ENCODE results near the gene MAST1. TPM values are rescaled to one million over a fixed set of nuclear protein-coding genes. Genes with fewer than 3 reads are reported as not detected.

Gene MAST1
- under 0.01 and 0.28 TPM in 2 replicates for total RNA-seq

DNA sequence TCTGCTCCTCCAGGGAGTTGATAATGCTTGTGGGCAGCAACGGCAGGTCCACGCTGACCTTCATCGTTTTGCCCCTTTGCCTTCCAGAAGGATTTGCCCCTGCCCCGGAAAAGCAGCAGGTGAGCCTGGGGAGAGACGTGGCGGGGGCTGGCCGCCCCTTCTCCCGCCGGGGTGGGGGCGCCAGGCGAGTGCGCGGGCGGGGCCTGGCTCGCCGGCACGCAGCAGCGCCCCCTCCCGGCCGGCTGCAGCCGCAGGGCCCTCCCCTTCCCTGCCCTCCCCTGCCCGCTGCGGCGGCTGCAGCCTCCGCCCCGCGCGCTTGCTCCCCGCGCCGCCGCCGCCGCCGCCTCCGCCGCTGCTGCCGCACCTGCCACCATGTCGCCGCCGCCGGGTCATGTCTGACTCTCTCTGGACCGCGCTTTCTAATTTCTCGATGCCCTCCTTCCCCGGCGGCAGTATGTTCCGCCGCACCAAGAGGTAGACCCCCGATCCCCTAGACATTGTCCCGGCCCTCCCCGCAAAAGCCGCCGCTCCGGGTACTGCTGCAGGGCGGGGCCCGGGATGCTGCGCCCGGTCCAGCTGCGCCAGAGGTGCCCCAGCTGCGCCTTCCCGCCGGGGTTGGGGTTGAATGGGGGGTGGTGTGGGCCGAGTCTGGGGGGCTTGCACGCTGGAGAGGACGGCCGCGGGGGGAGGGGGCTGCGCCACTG lies at the start of gene MAST1:
Gene MAST1 (plus strand): TSS at position 334 of the 704 bp plus-strand sequence. CDS start 58 bp downstream, at position 392.

GRCh38 chr19:12791345-12792050 lies 46.8 kb upstream of the MAST1 start, which contains the start of gene JUNB:
Gene JUNB (plus strand): TSS chr19:12791486. CDS start chr19:12791772, 286 bp downstream.

GRCh38 chr19:12801466-12802266 lies 36.6 kb upstream of the MAST1 start, which contains the start of the genes PRDX2 and THSD8:
Gene PRDX2 (minus strand): TSS chr19:12801800. CDS start chr19:12801261, 539 bp downstream.
Gene THSD8 (plus strand): TSS chr19:12802069. CDS start chr19:12802072, 3 bp downstream.

GRCh38 chr19:12806242-12807081 lies 31.9 kb upstream of the MAST1 start, which contains the start of gene RNASEH2A:
Gene RNASEH2A (plus strand): TSS chr19:12806584. CDS start chr19:12806674, 90 bp downstream.

DNA sequence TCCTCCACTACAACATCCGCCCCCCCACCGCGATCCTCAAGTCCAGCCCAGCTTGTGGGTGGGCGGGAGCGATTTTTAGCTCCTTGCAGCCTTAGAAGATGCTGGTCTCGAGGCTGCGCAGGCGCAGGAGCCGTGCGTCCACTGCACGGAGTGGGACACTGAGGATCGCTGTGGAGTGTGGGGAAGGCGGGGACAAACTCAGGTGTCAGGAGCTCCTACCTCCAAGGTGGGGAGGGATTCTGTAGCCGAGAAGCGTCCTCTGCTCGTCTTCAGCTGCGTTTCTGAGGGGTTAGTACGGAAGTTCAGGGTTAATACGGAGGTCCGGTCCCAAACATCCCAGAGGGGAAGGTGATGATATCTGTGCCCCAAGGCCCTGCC lies 3.8 kb upstream of the MAST1 start, which contains the start of gene RTBDN:
Gene RTBDN (minus strand): TSS at position 14 of the 378 bp plus-strand sequence. CDS start 4,600 bp downstream, outside the sequence.

DNA sequence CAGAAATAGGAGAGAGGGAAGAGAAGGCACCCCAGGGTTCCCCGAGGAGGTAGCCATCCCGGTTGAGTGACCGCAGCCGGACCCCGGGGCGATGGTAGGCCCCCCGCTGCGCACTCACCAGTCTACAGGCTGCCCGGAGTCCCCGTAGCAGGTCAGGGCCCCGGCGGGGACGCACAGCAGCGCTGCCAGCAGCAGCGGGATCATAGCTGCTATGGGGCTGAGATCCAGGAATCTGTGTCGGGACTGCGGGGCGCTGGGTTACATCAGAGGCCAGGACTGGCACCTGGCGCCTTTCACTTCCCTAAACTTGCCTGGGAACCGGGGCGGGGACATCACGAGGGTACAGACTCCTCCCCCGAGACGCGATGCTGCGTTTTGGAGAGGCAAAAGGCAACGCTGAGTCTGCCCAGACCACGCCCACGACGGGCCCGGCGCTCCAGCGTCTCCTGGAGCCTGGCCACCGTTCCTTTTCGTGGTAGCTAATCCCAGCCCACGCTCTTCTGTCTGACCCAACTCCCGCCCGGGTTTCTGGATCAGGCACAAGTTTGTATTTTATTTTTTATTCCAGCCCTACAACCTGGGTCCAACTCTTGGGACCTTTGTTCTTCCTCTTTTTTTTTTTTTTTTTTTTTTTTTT lies 43.0 kb downstream of the MAST1 start, which contains the start of gene DNASE2:
Gene DNASE2 (minus strand): TSS at position 278 of the 637 bp plus-strand sequence. CDS start 74 bp downstream, at position 204.

GRCh38 chr19:12886969-12887747 lies 48.8 kb downstream of the MAST1 start, which contains the start of gene KLF1:
Gene KLF1 (minus strand): TSS chr19:12887201. CDS start chr19:12887140, 61 bp downstream.

GRCh38 chr19:12890787-12891552 lies 52.7 kb downstream of the MAST1 start, which contains the start of gene GCDH:
Gene GCDH (plus strand): TSS chr19:12891160. CDS start chr19:12891305, 145 bp downstream.

Other genes with a start within 250 kb of the MAST1 start
- 7.2 and 13.3 TPM in 2 replicates for gene ZNF490, start 227.7 kb upstream of the MAST1 start, total RNA-seq
- 12.3 and 20.9 TPM in 2 replicates for gene ZNF791, start 227.6 kb upstream of the MAST1 start, total RNA-seq
- 32.5 and 54.8 TPM in 2 replicates for gene MAN2B1, start 171.8 kb upstream of the MAST1 start, total RNA-seq
- 8.7 and 11.6 TPM in 2 replicates for gene WDR83, start 171.7 kb upstream of the MAST1 start, total RNA-seq
- 51.0 and 52.3 TPM in 2 replicates for gene DHPS, start 156.6 kb upstream of the MAST1 start, total RNA-seq
- gene GNG14, start 150.5 kb upstream of the MAST1 start, total RNA-seq, result not detected in 2 replicates
- gene FBXW9, start 141.9 kb upstream of the MAST1 start, total RNA-seq, result 5.5 and 6.9 TPM in 2 replicates
- gene TNPO2, start 114.6 kb upstream of the MAST1 start, total RNA-seq, result 30.1 and 69.1 TPM in 2 replicates
- 101 and 152 TPM in 2 replicates for gene TRIR, start 103.8 kb upstream of the MAST1 start, total RNA-seq
- gene GET3, start 101.0 kb upstream of the MAST1 start, total RNA-seq, result 59.7 and 79.6 TPM in 2 replicates
- not detected in 2 replicates for gene BEST2, start 86.7 kb upstream of the MAST1 start, total RNA-seq
- 43.1 and 73.5 TPM in 2 replicates for gene HOOK2, start 63.0 kb upstream of the MAST1 start, total RNA-seq
- 266 and 285 TPM in 2 replicates for gene JUNB, start 47.0 kb upstream of the MAST1 start, total RNA-seq
- gene PRDX2, start 36.7 kb upstream of the MAST1 start, total RNA-seq, result 109 and 161 TPM in 2 replicates
- gene THSD8, start 36.4 kb upstream of the MAST1 start, total RNA-seq, result 0.28 TPM in 1 of 2 replicates, not detected in the other
- 7.2 and 13.3 TPM in 2 replicates for gene RNASEH2A, start 31.9 kb upstream of the MAST1 start, total RNA-seq
- gene RTBDN, start 3.9 kb upstream of the MAST1 start, total RNA-seq, result not detected in 2 replicates
- 29.5 and 40.3 TPM in 2 replicates for gene DNASE2, start 42.9 kb downstream of the MAST1 start, total RNA-seq
- gene KLF1, start 48.7 kb downstream of the MAST1 start, total RNA-seq, result under 0.01 TPM in 1 of 2 replicates, not detected in the other
- gene GCDH, start 52.6 kb downstream of the MAST1 start, total RNA-seq, result 18.0 and 24.6 TPM in 2 replicates
- not detected in 2 replicates for gene SYCE2, start 80.8 kb downstream of the MAST1 start, total RNA-seq
- 82.7 and 88.3 TPM in 2 replicates for gene FARSA, start 95.2 kb downstream of the MAST1 start, total RNA-seq
- gene CALR, start 100.1 kb downstream of the MAST1 start, total RNA-seq, result 637 and 1,452 TPM in 2 replicates
- 106 and 132 TPM in 2 replicates for gene RAD23A, start 107.3 kb downstream of the MAST1 start, total RNA-seq
- 15.8 and 24.6 TPM in 2 replicates for gene GADD45GIP1, start 118.7 kb downstream of the MAST1 start, total RNA-seq
- gene DAND5, start 131.1 kb downstream of the MAST1 start, total RNA-seq, result 0.07 TPM in 1 of 2 replicates, not detected in the other
- 4.1 and 31.2 TPM in 2 replicates for gene NFIX, start 157.0 kb downstream of the MAST1 start, total RNA-seq